Neural cell (in vitro differentiated cells): ENCODE measurements around the gene SLC25A21. TPM values are rescaled to one million over a fixed set of nuclear protein-coding genes. Genes with fewer than 3 reads are reported as not detected.

Experiments used
- H2AFZ ChIP-seq: fragments of 200-600, 300-800 bp; sonication (generic), shearing (Covaris generic); 2 replicates; pipeline ENCODE4 v1.6.0; 2014; ENCODE audit warnings: low read depth, mild to moderate bottlenecking, antibody characterized with exemption, low read length, moderate library complexity
- H3F3A ChIP-seq: fragments of 200-600 bp; shearing (Covaris generic); 2 replicates; pipeline ENCODE4 v1.6.1; 2016; ENCODE audit warnings: mild to moderate bottlenecking, moderate library complexity, mixed read lengths, antibody characterized with exemption, low read length; ENCODE audit not compliant: insufficient read depth, poor library complexity, severe bottlenecking
- H3K27ac ChIP-seq: fragments of 200-600, 300-800 bp; sonication (generic), shearing (Covaris generic); 2 replicates; pipeline ENCODE4 v1.5.1; 2014; ENCODE audit warnings: mild to moderate bottlenecking, low read length, moderate library complexity
- H3K27me3 ChIP-seq: fragments of 300-800, 200-600 bp; sonication (generic), shearing (Covaris generic); 2 replicates; pipeline ENCODE4 v1.6.0; 2014; ENCODE audit warnings: mild to moderate bottlenecking, low read depth, low read length, moderate library complexity; ENCODE audit not compliant: insufficient read depth
- H3K36me3 ChIP-seq: fragments of 300-800, 200-600 bp; sonication (generic), shearing (Covaris generic); 2 replicates; pipeline ENCODE4 v1.5.1; 2014; ENCODE audit warnings: mild to moderate bottlenecking, antibody characterized with exemption, low read length, moderate library complexity; ENCODE audit not compliant: insufficient read depth
- H3K4me2 ChIP-seq: fragments of 300-800, 200-600 bp; sonication (generic), shearing (Covaris generic); 2 replicates; pipeline ENCODE4 v1.6.0; 2014; ENCODE audit warnings: mild to moderate bottlenecking, low read length
- H3K4me3 ChIP-seq: fragments of 300-800, 200-600 bp; sonication (generic), shearing (Covaris generic); 2 replicates; pipeline ENCODE4 v1.5.1; 2014; ENCODE audit warnings: mild to moderate bottlenecking, low read length, moderate library complexity
- H3K79me2 ChIP-seq: fragments of 200-600 bp; shearing (Covaris generic); replicated peaks from 2 replicates; pipeline ENCODE4 v1.6.0; 2014; ENCODE audit warnings: mild to moderate bottlenecking, low read length, moderate library complexity; ENCODE audit not compliant: insufficient read depth
- H3K9ac ChIP-seq: fragments of 300-800, 200-600 bp; sonication (generic), shearing (Covaris generic); 2 replicates; pipeline ENCODE4 v1.6.1; 2016; ENCODE audit warnings: mild to moderate bottlenecking, low read length, mixed read lengths
- H3K9me2 ChIP-seq: fragments of 200-600 bp; shearing (Covaris generic); 2 replicates; pipeline ENCODE4 v1.6.1; 2016; ENCODE audit warnings: mild to moderate bottlenecking, low read length, mixed read lengths; ENCODE audit not compliant: insufficient read depth
- H3K9me3 ChIP-seq: fragments of 200-600, 300-800 bp; sonication (generic), shearing (Covaris generic); 2 replicates; pipeline ENCODE4 v1.6.1; 2016; ENCODE audit warnings: mild to moderate bottlenecking, mixed run types, low read length, moderate library complexity, mixed read lengths
- H4K20me1 ChIP-seq: fragments of 200-600 bp; shearing (Covaris generic); 2 replicates; pipeline ENCODE4 v1.6.1; 2016; ENCODE audit warnings: mild to moderate bottlenecking, mixed run types; ENCODE audit not compliant: insufficient read depth
- CTCF ChIP-seq: fragments of 450-650 bp; IDR thresholded peaks from 2 replicates; pipeline ENCODE4 v1.5.1; 2014; ENCODE audit warnings: antibody characterized with exemption, mild to moderate bottlenecking, moderate library complexity; ENCODE audit not compliant: poor library complexity, severe bottlenecking
- EP300 ChIP-seq: fragments of 450-650 bp; conservative IDR thresholded peaks from 2 replicates; pipeline ENCODE4 v1.6.1; 2014; ENCODE audit warnings: antibody characterized with exemption, mild to moderate bottlenecking, moderate library complexity; ENCODE audit not compliant: poor library complexity, severe bottlenecking
- EZH2 ChIP-seq: fragments of 200-600, 300-800 bp; shearing (Covaris generic), sonication (generic); IDR thresholded peaks from 2 replicates; pipeline ENCODE4 v1.6.1; 2014; ENCODE audit warnings: antibody characterized with exemption, low read length, borderline replicate concordance, mild to moderate bottlenecking; ENCODE audit not compliant: insufficient read depth, poor library complexity, severe bottlenecking
- MXI1 ChIP-seq: fragments of 450-650 bp; conservative IDR thresholded peaks from 2 replicates; pipeline ENCODE4 v1.6.1; 2014; ENCODE audit warnings: antibody characterized with exemption, mild to moderate bottlenecking; ENCODE audit not compliant: poor library complexity, severe bottlenecking
- POLR2AphosphoS5 ChIP-seq: IDR thresholded peaks from 2 replicates; pipeline ENCODE4 v1.6.1; 2012
- RAD21 ChIP-seq: fragments of 450-650 bp; conservative IDR thresholded peaks from 2 replicates; pipeline ENCODE4 v1.6.1; 2014; ENCODE audit warnings: antibody characterized with exemption, mild to moderate bottlenecking, moderate library complexity
- SMC3 ChIP-seq: fragments of 450-650 bp; conservative IDR thresholded peaks from 2 replicates; pipeline ENCODE4 v1.6.1; 2014; ENCODE audit warnings: antibody characterized with exemption, mild to moderate bottlenecking, moderate library complexity; ENCODE audit not compliant: poor library complexity
- TAF1 ChIP-seq: IDR thresholded peaks from 2 replicates; pipeline ENCODE4 v1.6.1; 2012; ENCODE audit warnings: low read depth
- polyA plus RNA-seq: library from polyadenylated mRNA; depleted of rRNA; stranded (reverse); fragments of >200 nt; gene quantifications from 2 replicates; pipeline ENCODE4 v1.2.3, GENCODE V29; 2014
- TF ChIP-seq, protein P1 (sequence below): IDR thresholded peaks from 2 replicates; pipeline ENCODE4 v1.6.1; 2012; ENCODE audit warnings: borderline replicate concordance

Gene SLC25A21
- polyA plus RNA-seq, 1 donor from 2014 or later, result 0.35 TPM

- no peaks in the 10 kb centered on the region for H3K79me2 ChIP-seq
- H3K9me3 ChIP-seq, result no peaks in the 10 kb centered on the region
- no peaks in the 10 kb centered on the region for H4K20me1 ChIP-seq
- no peaks in the 10 kb centered on the region for H3K9me2 ChIP-seq
- H3F3A ChIP-seq, result no peaks in the 10 kb centered on the region
- no peak overlapping the region for H3K4me2 ChIP-seq
- no peak overlapping the region for H3K27ac ChIP-seq
- no peak overlapping the region for H3K9ac ChIP-seq
- no peaks in the 10 kb centered on the region for H3K36me3 ChIP-seq
- H2AFZ ChIP-seq, result no peak overlapping the region
- TF ChIP-seq EZH2 (no peak), CTCF (no peak), MXI1 (no peak), RAD21 (no peak), TAF1 (no peak), POLR2AphosphoS5 (no peak), SMC3 (no peak), EP300 (no peak)
- TF ChIP-seq, protein P1, sequence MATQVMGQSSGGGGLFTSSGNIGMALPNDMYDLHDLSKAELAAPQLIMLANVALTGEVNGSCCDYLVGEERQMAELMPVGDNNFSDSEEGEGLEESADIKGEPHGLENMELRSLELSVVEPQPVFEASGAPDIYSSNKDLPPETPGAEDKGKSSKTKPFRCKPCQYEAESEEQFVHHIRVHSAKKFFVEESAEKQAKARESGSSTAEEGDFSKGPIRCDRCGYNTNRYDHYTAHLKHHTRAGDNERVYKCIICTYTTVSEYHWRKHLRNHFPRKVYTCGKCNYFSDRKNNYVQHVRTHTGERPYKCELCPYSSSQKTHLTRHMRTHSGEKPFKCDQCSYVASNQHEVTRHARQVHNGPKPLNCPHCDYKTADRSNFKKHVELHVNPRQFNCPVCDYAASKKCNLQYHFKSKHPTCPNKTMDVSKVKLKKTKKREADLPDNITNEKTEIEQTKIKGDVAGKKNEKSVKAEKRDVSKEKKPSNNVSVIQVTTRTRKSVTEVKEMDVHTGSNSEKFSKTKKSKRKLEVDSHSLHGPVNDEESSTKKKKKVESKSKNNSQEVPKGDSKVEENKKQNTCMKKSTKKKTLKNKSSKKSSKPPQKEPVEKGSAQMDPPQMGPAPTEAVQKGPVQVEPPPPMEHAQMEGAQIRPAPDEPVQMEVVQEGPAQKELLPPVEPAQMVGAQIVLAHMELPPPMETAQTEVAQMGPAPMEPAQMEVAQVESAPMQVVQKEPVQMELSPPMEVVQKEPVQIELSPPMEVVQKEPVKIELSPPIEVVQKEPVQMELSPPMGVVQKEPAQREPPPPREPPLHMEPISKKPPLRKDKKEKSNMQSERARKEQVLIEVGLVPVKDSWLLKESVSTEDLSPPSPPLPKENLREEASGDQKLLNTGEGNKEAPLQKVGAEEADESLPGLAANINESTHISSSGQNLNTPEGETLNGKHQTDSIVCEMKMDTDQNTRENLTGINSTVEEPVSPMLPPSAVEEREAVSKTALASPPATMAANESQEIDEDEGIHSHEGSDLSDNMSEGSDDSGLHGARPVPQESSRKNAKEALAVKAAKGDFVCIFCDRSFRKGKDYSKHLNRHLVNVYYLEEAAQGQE, result no peak
- no peak overlapping the region for H3K4me3 ChIP-seq
- H3K27me3 ChIP-seq, result peaks cover 100% of the 10 kb centered on the region
These were observed 506.5 kb downstream of the SLC25A21 start for GRCh38 chr14:36665887-36666415.

DNA sequence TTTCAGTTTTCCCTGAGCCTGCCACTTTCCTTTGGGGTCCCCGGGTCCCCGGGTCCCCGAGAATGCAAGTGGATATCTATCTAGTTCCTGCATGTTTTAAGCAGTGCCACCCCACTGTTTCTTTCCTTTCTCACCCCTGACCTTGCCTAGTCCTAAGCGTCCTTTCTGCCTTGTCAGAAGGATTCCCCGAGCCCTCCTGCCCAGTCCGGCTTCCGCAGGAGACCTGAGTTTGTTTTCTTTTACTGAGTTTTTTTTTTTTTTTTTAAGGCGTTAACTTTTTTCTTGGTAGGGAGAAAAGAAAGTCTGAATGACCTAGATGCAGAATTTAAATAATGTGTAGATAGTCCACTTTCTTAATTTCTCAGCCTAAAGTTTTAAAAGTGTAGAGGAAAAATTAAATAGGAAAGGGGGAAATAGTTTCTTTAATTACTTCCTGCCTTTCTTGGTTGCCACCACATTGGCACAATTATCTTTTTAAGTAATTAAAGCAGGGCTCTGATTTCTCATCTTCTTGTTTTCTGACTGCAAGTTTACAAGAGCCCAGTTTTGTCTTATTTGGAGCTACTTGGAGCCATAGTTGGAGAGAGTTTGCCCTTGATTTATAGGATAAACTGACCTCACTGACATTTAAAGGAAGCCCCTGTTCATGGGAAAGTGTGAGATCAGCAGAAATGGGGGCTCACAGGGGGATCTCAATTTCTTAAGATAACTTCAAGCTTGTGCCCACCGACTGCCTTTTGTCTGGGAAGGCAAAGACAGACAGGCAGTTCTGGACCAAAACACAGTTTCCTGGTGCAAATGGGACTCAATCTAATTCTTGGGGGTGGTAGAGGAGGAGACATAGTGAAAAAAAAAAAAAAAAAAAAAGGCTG is 507.8 kb downstream of the SLC25A21 start:
- peaks cover 100% of the 10 kb centered on the region for H3K27me3 ChIP-seq
- H3K9me2 ChIP-seq, result no peaks in the 10 kb centered on the region
- no peak overlapping the region for H3K27ac ChIP-seq
- no peak for TF ChIP-seq CTCF
- no peak for TF ChIP-seq RAD21
- TF ChIP-seq EZH2, result no peak
- TF ChIP-seq TAF1, result no peak
- no peak for TF ChIP-seq POLR2AphosphoS5
- no peak for TF ChIP-seq SMC3
- no peak for TF ChIP-seq MXI1
- TF ChIP-seq EP300, result no peak
- TF ChIP-seq, protein P1, result no peak
- no peak overlapping the region for H3K4me3 ChIP-seq
- H3K36me3 ChIP-seq, result no peaks in the 10 kb centered on the region
- H3K79me2 ChIP-seq, result no peaks in the 10 kb centered on the region
- H3F3A ChIP-seq, result no peaks in the 10 kb centered on the region
- H3K9me3 ChIP-seq, result no peaks in the 10 kb centered on the region
- no peaks in the 10 kb centered on the region for H4K20me1 ChIP-seq
- no peak overlapping the region for H2AFZ ChIP-seq
- H3K4me2 ChIP-seq, result no peak overlapping the region
- no peak overlapping the region for H3K9ac ChIP-seq
